Renal cortical epithelial cell (primary cell): ENCODE results near the gene CDC42EP1. TPM values are rescaled to one million over a fixed set of nuclear protein-coding genes. Genes with fewer than 3 reads are reported as not detected.
A peak's percentile ranks its signal among the peaks of the same experiment; 100 is the strongest.

ENCODE experiments used
- DNase-seq: peaks from one replicate; pipeline ENCODE4 v3.0.0-alpha.2; 2011; ENCODE audit warnings: low read depth
- total RNA-seq: library from RNA; depleted of rRNA; stranded (reverse); fragments of >200 nt; gene quantifications from 2 replicates; pipeline ENCODE4 v1.2.3, GENCODE V29; 2014

CDC42EP1 gene
- total RNA-seq, 1 donor from 2014 or later, result 42.7 TPM

- DNase-seq, result no peak
These were observed 769 bp upstream of the CDC42EP1 start for GRCh38 chr22:37559521-37559900.

DNA sequence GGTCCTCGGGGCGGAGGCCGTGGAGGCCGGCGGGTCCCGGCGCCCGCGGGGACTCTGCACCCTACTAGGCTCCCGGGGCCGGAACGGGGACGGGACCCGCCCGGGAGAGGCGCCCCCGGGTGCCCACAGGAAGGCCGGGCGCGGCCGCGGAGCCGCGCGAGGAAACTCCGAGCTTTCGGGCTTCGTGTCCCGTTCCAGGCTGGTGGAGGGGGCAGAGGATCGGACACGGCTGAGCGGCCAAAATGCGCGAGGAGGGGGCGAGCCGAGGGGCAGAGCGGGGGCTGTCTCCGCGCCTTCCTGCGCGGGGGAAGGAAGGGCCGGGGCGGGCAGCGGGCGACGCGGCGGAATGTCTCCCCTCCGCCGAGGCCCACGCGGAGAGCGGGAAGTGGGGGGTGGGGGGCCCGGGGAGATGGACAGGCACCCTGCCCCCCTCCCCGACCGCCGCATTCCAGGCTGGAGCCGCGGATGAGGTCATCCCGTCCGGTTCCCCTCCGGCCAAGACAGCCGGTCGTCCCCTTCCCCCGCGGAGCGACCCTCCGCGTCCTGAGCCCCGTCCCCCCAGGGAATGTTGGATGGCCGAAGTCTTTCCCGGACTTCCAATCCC lies 430 bp downstream of the CDC42EP1 start:
- no peak for DNase-seq

GRCh38 chr22:37561212-37562048 lies 1.1 kb downstream of the CDC42EP1 start:
- DNase-seq, result peak; percentile 74

DNA sequence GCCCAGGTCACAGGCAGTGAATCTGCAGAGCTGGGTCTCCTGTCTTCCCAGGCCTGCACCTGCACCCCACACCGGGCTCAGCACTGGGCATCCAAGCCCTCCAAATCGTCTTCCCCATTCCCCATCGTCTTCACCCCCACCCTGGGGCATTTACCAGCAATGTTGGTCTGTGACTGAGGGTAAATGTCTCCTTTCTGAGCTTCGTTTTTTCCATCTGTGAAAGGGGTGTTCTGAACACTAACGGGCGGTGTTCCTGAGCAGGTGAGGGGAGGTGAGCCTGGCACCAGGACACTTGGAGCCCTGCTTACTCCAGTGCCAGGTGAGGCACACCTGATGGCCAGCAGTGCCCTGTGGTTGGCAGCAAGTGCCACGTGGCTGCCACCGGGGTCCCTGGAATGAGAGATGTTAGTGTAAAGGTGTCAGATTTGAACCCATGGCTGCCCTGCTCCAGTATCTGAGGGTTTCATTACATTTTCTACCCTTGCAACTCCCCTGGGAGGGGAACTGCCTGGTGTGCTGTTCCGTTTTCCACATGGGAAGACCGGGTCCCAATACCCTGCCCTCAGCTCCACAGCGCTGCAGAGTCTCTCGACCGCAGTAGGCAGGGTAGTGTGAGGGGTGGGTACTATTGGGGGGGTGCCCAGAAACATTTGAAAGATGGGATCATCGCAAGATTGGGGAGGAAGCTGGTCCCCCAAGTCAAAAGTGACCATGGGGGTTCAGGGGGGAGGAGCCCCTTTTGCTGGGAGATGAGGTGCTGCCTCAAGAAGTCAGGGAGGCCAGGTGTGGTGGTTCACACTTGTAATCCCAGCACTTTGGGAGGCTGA lies 2.0 kb downstream of the CDC42EP1 start:
- DNase-seq, result no peak

DNA sequence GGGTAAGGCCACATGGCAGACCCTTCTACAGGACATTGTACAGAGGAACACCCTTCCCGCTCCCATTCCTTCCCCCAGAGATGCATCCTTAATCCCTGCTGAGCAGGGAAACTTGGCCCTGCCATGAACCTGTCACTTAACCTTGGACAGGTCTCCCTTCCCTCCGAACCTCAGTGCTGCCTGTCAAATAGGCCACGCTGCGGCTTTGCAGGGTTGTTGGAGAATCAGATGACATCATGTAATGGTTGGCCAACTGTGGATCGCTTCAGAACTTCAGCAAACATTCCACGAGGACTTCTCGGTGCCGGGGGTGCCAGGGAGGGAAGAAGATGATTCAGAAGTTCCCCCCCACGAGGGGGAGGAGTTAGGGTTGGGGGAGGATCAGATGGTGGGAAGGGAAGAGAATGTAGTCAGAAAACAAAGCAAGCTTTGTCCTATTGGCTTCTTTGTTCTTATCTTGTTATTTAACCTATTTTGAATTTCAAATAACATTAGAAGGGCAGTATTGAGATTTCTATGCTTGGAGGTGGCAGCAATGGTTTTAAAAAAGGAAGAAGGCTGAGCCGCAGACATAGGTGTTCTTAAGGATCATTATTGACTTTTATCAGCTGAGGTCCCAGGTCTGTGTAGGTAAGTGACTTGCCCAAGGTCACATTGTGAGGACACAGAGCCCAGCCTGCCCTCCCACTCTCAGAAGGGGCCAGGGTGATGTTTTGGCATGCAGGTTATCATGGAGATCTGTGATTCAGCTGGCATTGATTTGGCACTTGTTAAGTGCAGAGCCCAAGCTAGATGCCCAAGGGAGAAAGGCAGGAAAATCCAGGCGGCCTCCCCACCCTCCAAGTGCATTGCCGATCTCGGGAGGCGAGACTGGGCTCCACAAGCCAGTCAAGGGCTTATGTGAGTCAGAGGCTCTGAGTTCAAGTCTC lies 3.1 kb downstream of the CDC42EP1 start:
- peak; percentile 96 for DNase-seq

GRCh38 chr22:37564111-37564711 lies 3.9 kb downstream of the CDC42EP1 start:
- no peak for DNase-seq

DNA sequence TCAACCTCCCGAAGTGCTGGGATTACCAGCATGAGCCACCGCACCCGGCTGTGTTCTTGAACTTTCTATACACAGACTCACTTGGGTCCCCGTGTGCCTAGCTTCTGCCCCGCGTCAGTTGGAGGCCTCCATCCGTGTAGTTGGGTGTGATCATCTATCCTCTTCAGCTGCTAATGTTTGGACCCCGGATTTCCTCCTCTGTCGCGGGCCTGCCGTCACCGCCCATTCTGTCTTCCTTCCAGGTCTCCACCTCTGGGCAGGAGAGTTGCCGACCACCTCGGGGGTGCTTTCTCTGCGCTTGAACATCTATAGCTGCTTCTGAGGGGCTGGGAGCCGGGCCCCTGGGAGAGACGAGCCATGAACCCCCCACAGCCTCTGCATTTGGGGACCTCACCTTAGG lies 5.5 kb downstream of the CDC42EP1 start:
- DNase-seq, result no peak

- no peak for DNase-seq
These were observed 6.1 kb downstream of the CDC42EP1 start for GRCh38 chr22:37566329-37566837.

DNA sequence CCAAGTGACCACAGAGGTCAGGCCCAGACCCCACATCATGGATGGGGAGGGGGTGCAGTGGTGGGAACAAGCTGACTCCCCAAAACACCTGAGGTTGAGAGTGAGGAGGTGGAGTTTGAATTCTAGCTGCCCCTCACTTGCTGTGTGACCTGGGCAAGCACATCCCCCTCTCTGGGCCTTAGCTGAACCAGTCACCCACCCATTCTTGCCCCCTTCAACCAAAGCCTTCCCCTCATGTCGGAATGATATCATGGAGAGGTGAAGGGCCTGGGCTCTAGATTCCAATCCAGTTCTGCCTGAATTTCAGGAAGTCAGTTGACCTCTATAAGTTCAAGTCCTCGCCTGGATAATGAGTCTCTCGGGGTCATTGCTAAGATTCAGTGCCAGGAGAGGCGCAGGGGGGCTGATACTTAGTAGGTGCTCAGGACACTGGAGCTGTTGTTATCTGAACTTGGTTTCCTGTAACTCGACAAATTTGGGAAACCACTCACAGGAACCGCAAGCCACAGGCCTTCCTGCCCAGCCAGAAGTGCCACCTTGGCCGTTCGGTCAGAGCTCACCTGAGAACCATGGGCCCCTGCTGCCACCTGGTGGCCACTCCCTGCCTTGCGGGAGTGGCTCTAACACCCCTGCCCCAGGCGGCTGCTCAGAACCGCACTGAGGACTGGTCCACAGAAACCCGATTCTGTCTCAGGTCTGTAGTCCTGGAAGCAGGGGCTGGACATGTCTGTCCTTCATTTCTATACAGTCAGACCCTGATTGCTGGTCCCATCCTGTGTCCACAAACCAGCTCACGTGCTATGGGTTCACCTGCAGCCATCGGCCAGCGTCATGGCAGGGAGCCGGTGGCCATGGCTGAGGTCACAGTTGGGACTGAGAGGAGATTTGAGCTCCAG lies 6.9 kb downstream of the CDC42EP1 start:
- peak; percentile 63 for DNase-seq

GRCh38 chr22:37568012-37568411 lies 7.7 kb downstream of the CDC42EP1 start:
- DNase-seq, result no peak

DNA sequence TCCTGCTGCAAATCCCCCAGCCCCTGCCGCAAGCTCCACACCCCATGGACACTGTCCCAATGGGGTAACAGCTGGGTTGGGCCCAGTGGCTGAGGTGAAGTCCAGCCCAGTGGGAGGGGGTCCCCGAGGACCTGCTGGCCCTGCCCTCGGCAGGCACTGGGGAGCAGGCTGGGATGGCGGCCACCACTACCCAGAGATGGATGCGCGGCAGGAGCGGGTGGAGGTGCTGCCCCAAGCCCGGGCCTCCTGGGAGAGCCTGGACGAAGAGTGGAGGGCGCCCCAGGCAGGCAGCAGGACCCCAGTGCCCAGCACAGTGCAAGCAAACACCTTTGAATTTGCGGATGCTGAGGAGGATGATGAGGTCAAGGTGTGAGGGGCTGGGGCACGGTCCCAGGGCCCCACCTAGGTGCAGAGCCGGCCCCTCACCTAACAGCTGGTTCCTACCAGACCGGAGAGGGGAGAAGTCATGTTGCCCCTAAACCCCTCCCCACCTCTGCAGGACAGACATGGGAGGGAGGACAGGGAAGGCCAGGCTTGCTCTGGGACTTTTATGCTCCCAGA lies 8.2 kb downstream of the CDC42EP1 start:
- DNase-seq, result no peak

DNA sequence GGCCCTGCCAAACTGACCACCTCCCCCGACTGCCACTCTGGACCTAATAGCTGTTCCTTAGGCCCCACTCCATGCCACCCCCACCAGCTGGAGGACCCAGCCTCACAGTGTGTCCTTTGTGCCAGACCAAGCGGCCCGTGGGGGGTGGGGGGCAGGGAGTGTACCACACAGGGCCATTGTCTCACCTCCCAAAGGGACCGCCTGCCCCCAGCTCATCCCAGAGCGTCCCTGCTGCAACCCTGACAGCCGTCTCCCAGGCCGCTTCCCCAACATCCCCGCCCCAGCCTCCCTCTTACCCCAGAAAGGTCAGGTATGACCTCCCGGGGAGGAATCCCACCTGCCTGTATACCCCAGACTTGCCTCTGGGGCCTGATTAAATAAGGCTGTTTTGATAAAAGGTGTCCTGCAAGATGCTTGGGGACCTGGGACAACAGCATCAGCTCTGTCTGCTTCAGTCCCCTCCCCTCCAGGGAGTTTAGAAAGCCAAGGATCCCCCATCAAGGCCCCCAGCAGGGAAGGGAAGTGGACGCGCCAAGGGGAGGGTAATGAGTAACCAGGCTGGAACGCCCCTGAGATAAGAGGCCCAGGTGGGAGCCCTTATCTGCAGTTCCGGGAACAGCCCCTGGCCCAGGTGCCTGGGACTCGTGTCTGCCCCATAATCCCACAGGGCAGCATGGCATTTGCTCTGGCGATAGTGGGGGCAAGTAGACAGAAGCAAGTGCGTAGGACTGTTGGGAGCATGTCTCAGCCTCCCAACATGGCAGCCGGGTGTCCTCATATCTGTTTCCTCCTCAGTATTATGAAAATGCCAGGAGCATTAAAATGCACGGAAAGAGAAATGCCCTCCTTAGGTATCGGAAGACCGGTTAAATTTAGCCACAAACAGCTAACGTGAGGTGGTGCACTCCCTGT lies 9.0 kb downstream of the CDC42EP1 start:
- DNase-seq, result no peak

DNA sequence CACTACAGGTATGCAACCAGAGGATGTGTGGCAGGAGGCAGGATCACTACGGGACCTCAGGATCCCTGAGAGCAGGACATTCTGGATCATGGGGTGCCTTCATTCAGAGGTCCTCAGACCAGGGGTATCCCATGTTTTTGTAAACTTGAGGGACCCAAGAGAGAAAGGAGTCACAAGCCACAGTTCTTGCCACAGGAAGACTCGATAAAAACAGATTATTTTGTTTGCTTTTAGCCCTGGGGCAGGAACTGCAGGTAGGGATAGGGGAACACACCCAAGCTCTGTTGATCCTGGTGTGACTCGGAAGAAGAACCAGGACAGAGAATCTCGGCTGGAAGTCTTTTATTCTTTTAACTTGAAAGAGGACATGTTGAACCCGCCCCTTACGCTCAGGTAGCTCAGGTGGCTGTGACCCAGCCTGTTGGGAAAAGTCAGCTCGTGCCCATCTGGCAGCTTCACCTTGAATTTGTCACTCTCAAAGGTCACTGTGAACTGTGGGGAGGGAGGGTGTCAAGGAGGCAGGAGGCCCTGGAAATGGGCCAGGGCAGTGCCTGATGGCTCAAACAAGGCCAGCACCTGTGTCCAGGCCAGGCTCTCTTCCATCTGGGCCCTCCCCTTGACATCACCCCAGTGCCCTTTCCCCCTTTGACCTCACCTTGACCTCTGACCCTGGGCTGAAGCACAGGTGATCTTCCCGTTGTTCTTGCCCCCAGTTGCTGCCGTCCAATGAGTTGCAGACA lies 9.8 kb downstream of the CDC42EP1 start:
- DNase-seq, result no peak

GRCh38 chr22:37570661-37570976 lies 10.3 kb downstream of the CDC42EP1 start:
- DNase-seq, result no peak

GRCh38 chr22:37571258-37571991 lies 11.1 kb downstream of the CDC42EP1 start:
- no peak for DNase-seq

DNA sequence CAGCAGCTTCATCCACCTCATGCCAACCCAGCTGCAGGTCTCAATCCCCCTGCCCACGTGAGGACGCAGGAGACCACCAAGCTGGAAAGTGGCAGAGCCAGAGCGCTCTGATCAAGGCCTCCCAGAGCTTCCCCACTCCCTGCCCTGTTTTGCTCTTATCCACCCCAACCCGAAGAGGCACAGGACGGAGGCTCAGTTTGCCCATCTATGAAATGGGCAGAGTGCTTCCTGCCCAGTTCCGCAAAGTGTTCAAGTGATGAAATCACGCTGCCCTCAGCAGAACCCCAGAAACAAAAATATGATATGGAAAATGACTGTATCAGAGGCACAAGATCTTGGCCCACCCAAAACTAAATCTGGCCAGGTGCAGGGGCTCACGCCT lies 11.7 kb downstream of the CDC42EP1 start:
- no peak for DNase-seq

DNA sequence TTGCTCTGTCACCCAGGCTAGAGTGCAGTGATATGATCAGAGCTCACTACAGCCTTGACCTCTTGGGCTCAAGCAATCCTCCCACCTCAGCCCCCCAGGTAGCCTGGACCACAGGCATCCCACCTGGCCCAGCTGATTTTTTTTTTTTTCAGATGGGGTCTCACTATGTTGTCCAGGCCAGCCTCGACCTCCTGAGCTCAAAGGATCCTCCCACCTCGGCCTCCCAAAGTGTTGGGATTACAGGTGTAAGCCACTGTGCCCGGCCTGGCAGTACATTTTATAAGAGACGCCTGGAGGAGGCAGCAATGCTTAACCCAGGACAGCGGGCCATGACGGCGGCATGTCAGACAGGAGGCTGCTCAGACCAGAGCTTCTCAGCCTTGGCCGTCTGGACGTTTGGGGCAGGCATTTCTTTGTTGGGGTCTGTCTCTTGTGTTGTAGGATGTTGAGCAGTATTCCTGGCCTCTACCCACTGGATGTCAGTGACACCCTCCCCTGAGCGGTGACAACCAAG lies 15.3 kb downstream of the CDC42EP1 start:
- no peak for DNase-seq
